Measurements from ENCODE around the gene EBF3. TPM values are rescaled to one million over a fixed set of nuclear protein-coding genes. Genes with fewer than 3 reads are reported as not detected.

EBF3 gene
- total RNA-seq, 1 experiment from 2014 or later: 0.22 TPM

GRCh38 chr10:129864601-129865126 lies 99.4 kb downstream of the EBF3 start:
- TF ChIP-seq CTCF (conservative IDR thresholded peaks at IDR 0.05): no peak
- Mint-ChIP-seq H3K27me3 (ENCODE audit: low read depth) (peaks cover 6% of the 10 kb centered on the region), H3K36me3 (ENCODE audit: insufficient read depth in 1 of 3, low read depth in 3 of 3) (no peaks in the 10 kb centered on the region), H3K9me3 (no peaks in the 10 kb centered on the region), H3K4me1 (peaks cover 21 to 36% of the 10 kb centered on the region in 2 experiments), H3K4me3 (no peak overlapping the region), H3K27ac (no peak overlapping the region)
- H3K4ac ChIP-seq (ENCODE audit: low read depth, low read length): no peak overlapping the region
- no peak overlapping the region for H4K91ac ChIP-seq (ENCODE audit: insufficient read length, low read depth, low read length)
- no peak overlapping the region for H2BK5ac ChIP-seq (ENCODE audit: insufficient read length, low read length)
- no peak overlapping the region for H3T11ph ChIP-seq (ENCODE audit: low read length)
- no peak overlapping the region for H2AFZ ChIP-seq (ENCODE audit: low read length)
- H3K4me1 ChIP-seq (ENCODE audit: insufficient read depth, low read length): no peaks in the 10 kb centered on the region
- H3K23ac ChIP-seq (ENCODE audit: insufficient read length, low read depth, low read length): no peak overlapping the region
- H2BK20ac ChIP-seq (ENCODE audit: low read depth, low read length, poor library complexity, severe bottlenecking): no peak overlapping the region
- no peak overlapping the region for H4K8ac ChIP-seq (replicated peaks; ENCODE audit: insufficient read length, low read depth, low read length)
- WGBS (ENCODE audit: extremely low coverage, insufficient read length, low lambda C conversion rate): no CpG with 5 or more reads among the region's 9 CpGs
- H3K56ac ChIP-seq (ENCODE audit: insufficient read length, low read depth, low read length): no peak overlapping the region
- H3K23me2 ChIP-seq (ENCODE audit: insufficient read length, low read depth, low read length, poor library complexity, severe bottlenecking): no peaks in the 10 kb centered on the region
- no peak overlapping the region for H2BK120ac ChIP-seq (ENCODE audit: low read depth, low read length, poor library complexity, severe bottlenecking)
- H3K9me3 ChIP-seq (ENCODE audit: control insufficient read depth, low read depth, low read length): no peaks in the 10 kb centered on the region
- no peak overlapping the region for H2BK15ac ChIP-seq (ENCODE audit: low read depth, low read length)
- H3K14ac ChIP-seq (ENCODE audit: insufficient read depth, low read length): no peak overlapping the region; the same call in 1 of the 2 replicates
- no peaks in the 10 kb centered on the region for H3K79me2 ChIP-seq (ENCODE audit: insufficient read depth, low read length)
- H3K27ac ChIP-seq (ENCODE audit: insufficient read length, low read depth, low read length): no peak overlapping the region
- DNase-seq: no peak
- H2AK5ac ChIP-seq (ENCODE audit: insufficient read length, low read length): no peak overlapping the region
- no peaks in the 10 kb centered on the region for H3K27me3 ChIP-seq (ENCODE audit: insufficient read depth, low read length)
- H4K20me1 ChIP-seq (ENCODE audit: control insufficient read depth, insufficient read depth, insufficient read length): no peaks in the 10 kb centered on the region
- no peak overlapping the region for H3K4me2 ChIP-seq (ENCODE audit: insufficient read depth, insufficient read length, low read length)
- H3K9ac ChIP-seq (ENCODE audit: extremely low read depth, insufficient read length, low read length): no peak overlapping the region
- H3K79me1 ChIP-seq (ENCODE audit: insufficient read depth, low read depth, low read length, poor library complexity, severe bottlenecking): no peaks in the 10 kb centered on the region
- no peak overlapping the region for H4K5ac ChIP-seq (ENCODE audit: insufficient read length, low read depth, low read length)
- no peak overlapping the region for H2BK12ac ChIP-seq (ENCODE audit: insufficient read length, low read depth, low read length)
- no peak overlapping the region for H3K18ac ChIP-seq (ENCODE audit: insufficient read length, low read depth, low read length)
